NOMO-1 treated with DMSO at 0.1 percent for 48 hours (cell line): ENCODE data around the gene CCDC85C.

Experiments
- DNase-seq: peaks from one replicate; lab custom pipeline; 2025; ENCODE audit not compliant: unreplicated experiment; lab: John Stamatoyannopoulos, UW

CCDC85C gene

GRCh38 chr14:99632410-99633035, 28.5 kb upstream of the CCDC85C start:
- no peak for DNase-seq

- no peak for DNase-seq
These were observed 26.2 kb upstream of the CCDC85C start for GRCh38 chr14:99630202-99630601.

GRCh38 chr14:99628887-99629618, 25.0 kb upstream of the CCDC85C start:
- DNase-seq, result peak; percentile 52

GRCh38 chr14:99627510-99628381, 23.7 kb upstream of the CCDC85C start:
- no peak for DNase-seq

GRCh38 chr14:99627100-99627499, 23.1 kb upstream of the CCDC85C start:
- DNase-seq, result no peak

GRCh38 chr14:99626041-99626648, 22.1 kb upstream of the CCDC85C start:
- no peak for DNase-seq

GRCh38 chr14:99625476-99625875, 21.5 kb upstream of the CCDC85C start:
- no peak for DNase-seq

GRCh38 chr14:99624971-99625370, 21.0 kb upstream of the CCDC85C start:
- no peak for DNase-seq

GRCh38 chr14:99624024-99624423, 20.0 kb upstream of the CCDC85C start:
- DNase-seq, result no peak

GRCh38 chr14:99621948-99622347, 17.9 kb upstream of the CCDC85C start:
- DNase-seq, result no peak

- DNase-seq, result no peak
These were observed 16.1 kb upstream of the CCDC85C start for GRCh38 chr14:99619835-99620834.

GRCh38 chr14:99616832-99617800, 13.1 kb upstream of the CCDC85C start:
- DNase-seq, result no peak

- no peak for DNase-seq
These were observed 11.6 kb upstream of the CCDC85C start for GRCh38 chr14:99615497-99616157.

- no peak for DNase-seq
These were observed 8.8 kb upstream of the CCDC85C start for GRCh38 chr14:99612738-99613330.

GRCh38 chr14:99612071-99612737, 8.2 kb upstream of the CCDC85C start:
- no peak for DNase-seq

GRCh38 chr14:99611646-99612045, 7.6 kb upstream of the CCDC85C start:
- no peak for DNase-seq
